Smooth muscle cell (in vitro differentiated cells): Measurements from ENCODE around the gene WDR17. TPM values are rescaled to one million over a fixed set of nuclear protein-coding genes. Genes with fewer than 3 reads are reported as not detected.

Experiments used
- DNase-seq: peaks from one replicate; lab custom pipeline; 2025; ENCODE audit not compliant: unreplicated experiment; lab: John Stamatoyannopoulos, UW
- H2AFZ ChIP-seq: fragments of 200-600 bp; sonication (generic); 2 replicates; pipeline ENCODE4 v1.6.0; 2016; ENCODE audit warnings: antibody characterized with exemption, low read depth, mild to moderate bottlenecking
- H3F3A ChIP-seq: fragments of 200-600 bp; sonication (generic); 2 replicates; pipeline ENCODE4 v1.6.0; 2017; ENCODE audit warnings: antibody characterized with exemption, low read depth
- H3K27ac ChIP-seq: fragments of 200-600 bp; sonication (generic); 2 replicates; pipeline ENCODE4 v1.5.1; 2016; ENCODE audit warnings: low read depth, mild to moderate bottlenecking
- H3K27me3 ChIP-seq: fragments of 200-600 bp; sonication (generic); 2 replicates; pipeline ENCODE4 v1.6.1; 2016; ENCODE audit warnings: low read depth, mild to moderate bottlenecking
- H3K36me3 ChIP-seq: fragments of 200-600 bp; sonication (generic); 2 replicates; pipeline ENCODE4 v1.5.1; 2016; ENCODE audit warnings: low read depth
- H3K4me1 ChIP-seq: fragments of 200-600 bp; sonication (generic); 2 replicates; pipeline ENCODE4 v1.5.1; 2016; ENCODE audit warnings: low read depth
- H3K4me2 ChIP-seq: fragments of 200-600 bp; sonication (generic); 2 replicates; pipeline ENCODE4 v1.6.0; 2016; ENCODE audit warnings: mild to moderate bottlenecking
- H3K4me3 ChIP-seq: fragments of 200-600 bp; sonication (generic); 2 replicates; pipeline ENCODE4 v1.5.1; 2016; ENCODE audit warnings: mild to moderate bottlenecking
- H3K79me2 ChIP-seq: fragments of 200-600 bp; sonication (generic); 2 replicates; pipeline ENCODE4 v1.6.0; 2016; ENCODE audit warnings: low read depth, mild to moderate bottlenecking
- H3K9ac ChIP-seq: fragments of 200-600 bp; sonication (generic); 2 replicates; pipeline ENCODE4 v1.6.0; 2016; ENCODE audit warnings: low read depth
- H3K9me3 ChIP-seq: fragments of 200-600 bp; sonication (generic); replicated peaks from 2 replicates; pipeline ENCODE4 v1.5.1; 2016; ENCODE audit warnings: low read depth
- H4K20me1 ChIP-seq: fragments of 200-600 bp; sonication (generic); 2 replicates; pipeline ENCODE4 v1.6.0; 2016; ENCODE audit warnings: low read depth
- CTCF ChIP-seq: fragments of 200-600 bp; sonication (generic); IDR thresholded peaks from 2 replicates; pipeline ENCODE4 v1.5.1; 2017; ENCODE audit warnings: borderline replicate concordance, mild to moderate bottlenecking, antibody characterized with exemption; ENCODE audit not compliant: insufficient read depth, poor library complexity, severe bottlenecking
- WGBS: methylation state at CpG from one replicate; pipeline ENCODE4 v1.1.7; 2016; ENCODE audit warnings: low lambda C conversion rate; 5-methylcytosine and 5-hydroxymethylcytosine counted together
- polyA plus RNA-seq: library from polyadenylated mRNA; unstranded; fragments of >200 nt; fragmentation: Nextera tagmentation; extraction: Ambion mirVana; gene quantifications from 2 replicates; pipeline ENCODE4 v1.2.1, GENCODE V29; 2016
- total RNA-seq: library from RNA; depleted of rRNA; stranded (reverse); fragments of >200 nt; gene quantifications from 2 replicates; pipeline ENCODE4 v1.2.3, GENCODE V29; 2014

The WDR17 gene
- total and polyA plus RNA-seq, 2 experiments from 2014 or later: 0.49 to 0.50 TPM

GRCh38 chr4:176042195-176042594 is 23.4 kb upstream of the WDR17 start:
- no peaks in the 10 kb centered on the region for H3K27me3 ChIP-seq
- H3K9me3 ChIP-seq: no peaks in the 10 kb centered on the region
- H4K20me1 ChIP-seq: no peaks in the 10 kb centered on the region
- H2AFZ ChIP-seq: no peak overlapping the region
- no peak for TF ChIP-seq CTCF
- DNase-seq: no peak
- H3K27ac ChIP-seq: no peak overlapping the region
- H3K4me2 ChIP-seq: no peak overlapping the region
- H3K4me3 ChIP-seq: no peak overlapping the region
- H3K9ac ChIP-seq: no peak overlapping the region
- no peaks in the 10 kb centered on the region for H3K36me3 ChIP-seq
- no peaks in the 10 kb centered on the region for H3F3A ChIP-seq
- no peaks in the 10 kb centered on the region for H3K79me2 ChIP-seq
- H3K4me1 ChIP-seq: no peaks in the 10 kb centered on the region

GRCh38 chr4:176043838-176044588 is 21.6 kb upstream of the WDR17 start:
- Histone ChIP-seq H3K4me2 (no peak overlapping the region), H3F3A (no peaks in the 10 kb centered on the region), H3K27me3 (no peaks in the 10 kb centered on the region), H4K20me1 (no peaks in the 10 kb centered on the region), H3K4me1 (no peaks in the 10 kb centered on the region), H2AFZ (no peak overlapping the region), H3K9ac (no peak overlapping the region), H3K27ac (no peak overlapping the region), H3K79me2 (no peaks in the 10 kb centered on the region), H3K4me3 (no peak overlapping the region), H3K9me3 (no peaks in the 10 kb centered on the region), H3K36me3 (no peaks in the 10 kb centered on the region)
- 71% methylated on average over 9 of the region's 9 CpGs for WGBS
- no peak for DNase-seq
- no peak for TF ChIP-seq CTCF

GRCh38 chr4:176044589-176044951 is 21.1 kb upstream of the WDR17 start:
- WGBS: 86% methylated on average over 4 of the region's 4 CpGs
- no peak overlapping the region for H2AFZ ChIP-seq
- H3K36me3 ChIP-seq: no peaks in the 10 kb centered on the region
- H3K27me3 ChIP-seq: no peaks in the 10 kb centered on the region
- no peaks in the 10 kb centered on the region for H3K79me2 ChIP-seq
- no peaks in the 10 kb centered on the region for H3F3A ChIP-seq
- H3K4me1 ChIP-seq: no peaks in the 10 kb centered on the region
- no peak for DNase-seq
- no peak overlapping the region for H3K4me3 ChIP-seq
- no peaks in the 10 kb centered on the region for H4K20me1 ChIP-seq
- TF ChIP-seq CTCF: no peak
- no peak overlapping the region for H3K4me2 ChIP-seq
- no peaks in the 10 kb centered on the region for H3K9me3 ChIP-seq
- no peak overlapping the region for H3K27ac ChIP-seq
- H3K9ac ChIP-seq: no peak overlapping the region

- no peak for DNase-seq
- 94% methylated on average over 4 of the region's 4 CpGs for WGBS
- Histone ChIP-seq H3K36me3 (no peaks in the 10 kb centered on the region), H3K4me3 (no peak overlapping the region), H4K20me1 (no peaks in the 10 kb centered on the region), H3K4me1 (no peaks in the 10 kb centered on the region), H3K9me3 (no peaks in the 10 kb centered on the region), H3K27me3 (no peaks in the 10 kb centered on the region), H3K4me2 (no peak overlapping the region), H3K9ac (no peak overlapping the region), H2AFZ (no peak overlapping the region), H3K79me2 (no peaks in the 10 kb centered on the region), H3K27ac (no peak overlapping the region), H3F3A (no peaks in the 10 kb centered on the region)
- no peak for TF ChIP-seq CTCF
Observed at GRCh38 chr4:176048631-176049030, 17.0 kb upstream of the WDR17 start.
